Measurements from ENCODE around the gene F2RL1. TPM values are rescaled to one million over a fixed set of nuclear protein-coding genes. Genes with fewer than 3 reads are reported as not detected.

Gene F2RL1
- total RNA-seq, 2 experiments from 2014 or later = 1.3 to 1.6 TPM

GRCh38 chr5:76870046-76870445 is 51.2 kb downstream of the F2RL1 start:
- POLR2A ChIA-PET = no interaction called here
- DNase-seq (no peak), ATAC-seq (no peak)
- CTCF ChIA-PET = interaction anchor here (1.1 to 1.5 kb wide), 2 partner anchors 183 to 208 kb away, joined by 3 read pairs; no protein-coding TSS in a partner anchor
- Mint-ChIP-seq H3K4me1 (no peaks in the 10 kb centered on the region), H3K36me3 (ENCODE audit: low read depth) (no peaks in the 10 kb centered on the region), H3K9me3 (ENCODE audit: low read depth) (no peaks in the 10 kb centered on the region), H3K4me3 (no peak overlapping the region), H3K27me3 (no peaks in the 10 kb centered on the region), H3K27ac (no peak overlapping the region)
- intact Hi-C loops (cut with DNase I, micrococcal nuclease) = no loop called here

DNA sequence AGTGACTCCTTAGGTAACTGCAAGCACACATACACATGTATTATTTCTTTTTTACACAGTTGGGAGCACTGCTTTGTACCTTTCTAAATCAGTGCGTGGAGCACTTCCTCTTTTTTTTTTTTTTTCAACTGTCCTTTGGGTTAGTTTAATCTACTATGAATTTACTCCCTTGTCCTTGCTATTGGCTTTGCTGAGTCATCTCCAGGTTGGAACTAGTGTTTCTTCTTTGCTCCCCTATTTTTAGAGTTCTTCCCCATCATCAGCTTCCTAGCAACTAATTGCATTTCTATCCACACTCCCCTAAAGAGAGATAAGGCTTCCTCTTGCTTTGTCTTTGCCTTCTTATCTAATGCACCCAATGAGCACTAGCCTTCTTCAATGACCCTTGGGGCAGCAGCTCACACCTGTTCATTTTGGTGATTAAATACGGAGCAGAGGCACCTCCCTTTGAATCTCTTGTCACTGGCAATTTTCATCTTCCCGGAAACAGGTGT is 55.3 kb downstream of the F2RL1 start:
- intact Hi-C loops (cut with DNase I, micrococcal nuclease) = no loop called here
- Mint-ChIP-seq H3K27me3 (no peaks in the 10 kb centered on the region), H3K4me3 (no peak overlapping the region), H3K36me3 (ENCODE audit: low read depth) (no peaks in the 10 kb centered on the region), H3K27ac (no peak overlapping the region), H3K9me3 (ENCODE audit: low read depth) (no peaks in the 10 kb centered on the region), H3K4me1 (no peaks in the 10 kb centered on the region)
- ATAC-seq (no peak), DNase-seq (no peak)
- ChIA-PET CTCF (interaction anchor here (1.0 kb wide), 1 partner anchor 13 kb away, joined by 3 read pairs; no protein-coding TSS in a partner anchor), POLR2A (interaction anchor here (0.6 kb wide), 1 partner anchor 545 kb away, joined by 3 read pairs; no protein-coding TSS in a partner anchor)

Other genes with a start within 250 kb of the F2RL1 start
- not detected for gene F2RL2, start 195.6 kb upstream of the F2RL1 start, total RNA-seq
- 1 to 10 TPM; 1.4 TPM for gene F2R, start 102.9 kb upstream of the F2RL1 start, total RNA-seq
- 1 to 10 TPM; 1.3 to 2.1 TPM for gene S100Z, start 31.0 kb downstream of the F2RL1 start, total RNA-seq
- under 1 TPM; 0.23 to 0.27 TPM for gene CRHBP, start 134.0 kb downstream of the F2RL1 start, total RNA-seq
- 10 to 100 TPM; 25.5 to 33.2 TPM for gene AGGF1, start 211.4 kb downstream of the F2RL1 start, total RNA-seq

Measured in activated CD4-positive, alpha-beta T cell treated with anti-CD3 and anti-CD28 coated beads for 36 hours (primary cell).